Parathyroid adenoma (tissue), 2 donors: ENCODE results near the gene ZFHX3.
"Not testable (repeated sequence)": the region's sequence is repeated elsewhere in the genome, so short reads cannot be mapped to it uniquely, and the experiment has no call there.

ENCODE experiments used
- H2AFZ ChIP-seq: fragments of 300-600 bp; sonication (generic); one replicate; pipeline ENCODE4 v1.7.0; 2017; ENCODE audit warnings: antibody characterized with exemption, mild to moderate bottlenecking
- H3K27ac ChIP-seq: fragments of 300-600 bp; sonication (generic); one replicate; pipeline ENCODE4 v1.7.0; 2017
- H3K27me3 ChIP-seq: fragments of 300-600 bp; sonication (generic); one replicate; pipeline ENCODE4 v1.7.0; 2017; ENCODE audit warnings: low read length; ENCODE audit not compliant: control insufficient read depth, insufficient read depth
- H3K36me3 ChIP-seq: fragments of 300-600 bp; sonication (generic); one replicate; pipeline ENCODE4 v1.7.0; 2017; ENCODE audit warnings: low read length; ENCODE audit not compliant: control insufficient read depth, insufficient read depth
- H3K4me1 ChIP-seq: fragments of 300-600 bp; sonication (generic); one replicate; pipeline ENCODE4 v1.7.0; 2017; ENCODE audit warnings: control low read depth
- H3K4me2 ChIP-seq: fragments of 300-600 bp; sonication (generic); one replicate; pipeline ENCODE4 v1.7.0; 2017; ENCODE audit warnings: low read length
- H3K4me3 ChIP-seq: fragments of 300-600 bp; sonication (generic); one replicate; pipeline ENCODE4 v1.7.0; 2017; ENCODE audit warnings: low read depth, low read length
- H3K79me2 ChIP-seq: fragments of 300-600 bp; sonication (generic); one replicate; pipeline ENCODE4 v1.7.0; 2017; ENCODE audit warnings: control low read depth
- H3K9ac ChIP-seq: fragments of 300-600 bp; sonication (generic); one replicate; pipeline ENCODE4 v1.7.0; 2017; ENCODE audit warnings: mild to moderate bottlenecking
- H3K9me3 ChIP-seq: fragments of 300-600 bp; sonication (generic); one replicate; pipeline ENCODE4 v1.7.0; 2017; ENCODE audit warnings: low read length; ENCODE audit not compliant: control insufficient read depth
- CTCF ChIP-seq: fragments of 300-600 bp; sonication (generic); IDR thresholded peaks from one replicate; pipeline ENCODE4 v1.7.0; 2017; ENCODE audit warnings: antibody characterized with exemption, mild to moderate bottlenecking
- donor health status: primary hyperparathyroidism.

ZFHX3 gene

GRCh38 chr16:73011926-73012325, 36.0 kb downstream of the ZFHX3 start:
- Histone ChIP-seq H2AFZ (no peak overlapping the region), H3K4me1 (peaks cover 21% of the 10 kb centered on the region), H3K27me3 (no peaks in the 10 kb centered on the region), H3K36me3 (no peaks in the 10 kb centered on the region), H3K27ac (no peak overlapping the region), H3K9ac (no peak overlapping the region), H3K9me3 (no peaks in the 10 kb centered on the region), H3K79me2 (peaks cover 82% of the 10 kb centered on the region), H3K4me2 (no peak overlapping the region), H3K4me3 (no peak overlapping the region)
- no peak for TF ChIP-seq CTCF

DNA sequence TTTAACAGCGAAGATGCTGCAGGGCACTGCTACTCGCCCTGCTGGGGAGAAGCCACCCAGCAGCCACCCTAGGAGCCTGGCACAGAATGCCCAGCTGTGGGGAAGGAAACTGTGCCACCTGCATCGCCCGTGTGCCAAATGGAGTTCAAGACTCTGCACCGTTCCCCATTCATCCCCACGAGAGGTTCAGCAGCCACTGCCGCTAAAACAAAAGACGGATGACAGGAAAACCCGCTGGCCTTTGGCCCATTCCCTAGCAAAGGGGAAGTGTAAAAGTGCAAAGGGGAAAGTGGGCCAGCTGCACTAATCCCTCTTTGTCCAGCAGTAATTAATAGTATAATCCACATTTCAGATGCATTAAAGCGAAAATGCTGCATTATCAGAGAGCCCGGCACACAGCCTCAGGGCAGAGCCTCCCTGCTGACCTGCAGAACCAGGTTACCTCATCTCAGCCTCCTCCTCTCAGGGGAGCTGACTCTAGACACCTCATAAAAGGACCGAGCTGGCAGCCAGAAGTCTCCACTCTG, 37.7 kb downstream of the ZFHX3 start:
- Histone ChIP-seq H3K9ac (no peak overlapping the region), H3K4me1 (peaks cover 8% of the 10 kb centered on the region), H3K27ac (no peak overlapping the region), H2AFZ (no peak overlapping the region), H3K36me3 (no peaks in the 10 kb centered on the region), H3K4me3 (no peak overlapping the region), H3K27me3 (no peaks in the 10 kb centered on the region), H3K9me3 (no peaks in the 10 kb centered on the region), H3K79me2 (peaks cover 81% of the 10 kb centered on the region), H3K4me2 (no peak overlapping the region)
- no peak for TF ChIP-seq CTCF

- H3K4me2 ChIP-seq, result not testable (repeated sequence)
Observed at GRCh38 chr16:73009710-73010109, 38.2 kb downstream of the ZFHX3 start.

GRCh38 chr16:73006026-73006425, 41.9 kb downstream of the ZFHX3 start:
- H3K4me2 ChIP-seq, result no peak overlapping the region
- H3K36me3 ChIP-seq, result no peaks in the 10 kb centered on the region
- H3K27me3 ChIP-seq, result no peaks in the 10 kb centered on the region
- H3K9ac ChIP-seq, result no peak overlapping the region
- H3K79me2 ChIP-seq, result peaks cover 69% of the 10 kb centered on the region
- TF ChIP-seq CTCF, result no peak
- H3K4me1 ChIP-seq, result peaks cover 12% of the 10 kb centered on the region
- H3K9me3 ChIP-seq, result no peaks in the 10 kb centered on the region
- no peak overlapping the region for H3K4me3 ChIP-seq
- H2AFZ ChIP-seq, result no peak overlapping the region
- H3K27ac ChIP-seq, result no peak overlapping the region

More at GRCh38 chr16:73009710-73010109, 38.2 kb downstream of the ZFHX3 start:
- not testable (repeated sequence) for H3K4me1 ChIP-seq, H3K36me3 ChIP-seq, H3K27me3 ChIP-seq, H3K9me3 ChIP-seq, H3K27ac ChIP-seq, H2AFZ ChIP-seq, H3K4me3 ChIP-seq, H3K9ac ChIP-seq
- peaks cover 81% of the 10 kb centered on the region for H3K79me2 ChIP-seq

DNA sequence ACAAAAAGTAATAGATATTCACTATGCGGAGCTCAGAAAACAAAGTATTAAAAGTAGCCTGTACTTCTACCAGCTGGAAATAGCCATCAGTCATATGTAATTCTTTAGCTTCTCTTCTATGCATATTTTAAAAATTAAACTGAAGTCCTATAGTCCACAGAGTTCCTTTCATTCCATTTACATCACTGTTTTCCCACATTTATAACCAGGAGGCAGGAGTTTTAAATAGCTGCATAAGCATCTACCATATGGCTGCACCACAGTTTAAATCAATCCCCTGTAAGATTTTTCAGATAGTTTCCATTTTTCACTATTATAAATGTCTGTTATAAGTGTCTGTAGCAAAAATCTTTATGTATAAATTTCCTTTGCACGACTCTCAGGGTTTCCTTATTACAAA, 45.1 kb downstream of the ZFHX3 start:
- Histone ChIP-seq H2AFZ (no peak overlapping the region), H3K4me3 (no peak overlapping the region), H3K4me1 (peaks cover 22% of the 10 kb centered on the region), H3K4me2 (no peak overlapping the region), H3K9ac (no peak overlapping the region), H3K9me3 (no peaks in the 10 kb centered on the region), H3K36me3 (no peaks in the 10 kb centered on the region), H3K79me2 (peaks cover 64% of the 10 kb centered on the region), H3K27ac (no peak overlapping the region), H3K27me3 (no peaks in the 10 kb centered on the region)
- no peak for TF ChIP-seq CTCF
